ENCODE measurements around the gene BBIP1.

DNA sequence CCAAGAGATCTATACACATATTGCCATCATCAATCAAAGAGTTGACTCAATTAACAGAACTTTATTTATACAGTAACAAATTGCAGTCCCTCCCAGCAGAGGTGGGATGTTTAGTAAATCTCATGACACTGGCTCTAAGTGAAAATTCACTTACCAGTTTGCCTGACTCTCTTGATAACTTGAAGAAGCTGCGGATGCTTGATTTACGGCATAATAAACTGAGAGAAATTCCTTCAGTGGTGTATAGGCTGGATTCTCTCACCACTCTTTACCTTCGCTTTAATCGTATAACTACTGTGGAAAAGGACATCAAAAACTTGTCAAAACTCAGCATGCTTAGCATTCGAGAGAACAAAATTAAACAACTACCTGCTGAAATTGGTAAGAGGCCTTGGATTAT is 45.7 kb upstream of the BBIP1 start:
- TF ChIP-seq HCFC1 (IDR thresholded peaks at IDR 0.05; ENCODE audit: low read length) (no peak), TAF1 (IDR thresholded peaks at IDR 0.05; ENCODE audit: borderline replicate concordance, low read depth, low read length) (no peak), ZSCAN29 (IDR thresholded peaks at IDR 0.05) (no peak), BCL11A (IDR thresholded peaks at IDR 0.05; ENCODE audit: low read depth, low read length) (no peak)

All from GM12878 (cell line).